NCI-H2107 (cell line): ENCODE results near the gene TRAFD1.

Experiments
- DNase-seq: peaks from one replicate; lab custom pipeline; 2025; lab: John Stamatoyannopoulos, UW

TRAFD1 gene

DNA sequence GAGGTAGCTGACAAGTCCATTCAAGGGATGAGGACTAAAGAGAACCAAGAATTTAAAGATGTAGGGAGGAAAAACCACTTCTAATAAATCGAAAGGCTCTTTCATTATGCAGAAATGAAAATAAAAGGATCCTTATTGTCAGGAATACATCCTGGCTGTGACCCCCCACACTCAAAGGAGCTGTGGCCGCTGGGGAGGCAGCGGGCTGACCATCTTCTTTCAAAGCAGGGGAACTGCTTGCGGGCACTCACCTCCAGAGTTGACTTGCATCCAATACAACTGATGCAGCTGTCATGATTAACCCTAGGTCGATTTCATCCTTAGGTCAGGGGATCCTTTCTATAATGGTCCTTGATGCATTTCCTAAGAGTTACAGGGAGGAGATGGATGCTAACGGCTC lies 35.3 kb downstream of the TRAFD1 start:
- DNase-seq = no peak

DNA sequence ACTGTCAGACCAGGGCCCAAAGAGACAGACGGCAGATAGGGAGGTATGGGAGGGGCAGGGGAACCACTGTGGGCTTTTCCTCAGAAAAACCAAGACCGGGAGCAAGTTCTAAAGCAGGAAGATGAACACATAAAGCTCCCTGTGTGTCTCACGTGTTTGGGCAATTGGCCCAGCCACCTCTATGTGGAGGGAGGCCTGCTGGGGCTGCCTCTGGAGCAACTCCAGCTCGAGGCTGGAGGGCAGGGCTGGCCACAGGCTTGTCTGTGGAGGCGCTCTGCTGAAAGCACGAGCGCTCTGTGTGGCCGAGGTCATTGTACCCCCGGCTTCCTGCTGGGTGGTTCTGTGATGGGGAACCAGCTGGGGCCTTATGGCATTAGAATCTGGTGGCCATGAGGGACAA lies 36.4 kb downstream of the TRAFD1 start:
- no peak for DNase-seq

GRCh38 chr12:112162241-112162790 lies 37.0 kb downstream of the TRAFD1 start:
- DNase-seq = no peak

- no peak for DNase-seq
Observed at GRCh38 chr12:112163056-112163455, 37.7 kb downstream of the TRAFD1 start.

DNA sequence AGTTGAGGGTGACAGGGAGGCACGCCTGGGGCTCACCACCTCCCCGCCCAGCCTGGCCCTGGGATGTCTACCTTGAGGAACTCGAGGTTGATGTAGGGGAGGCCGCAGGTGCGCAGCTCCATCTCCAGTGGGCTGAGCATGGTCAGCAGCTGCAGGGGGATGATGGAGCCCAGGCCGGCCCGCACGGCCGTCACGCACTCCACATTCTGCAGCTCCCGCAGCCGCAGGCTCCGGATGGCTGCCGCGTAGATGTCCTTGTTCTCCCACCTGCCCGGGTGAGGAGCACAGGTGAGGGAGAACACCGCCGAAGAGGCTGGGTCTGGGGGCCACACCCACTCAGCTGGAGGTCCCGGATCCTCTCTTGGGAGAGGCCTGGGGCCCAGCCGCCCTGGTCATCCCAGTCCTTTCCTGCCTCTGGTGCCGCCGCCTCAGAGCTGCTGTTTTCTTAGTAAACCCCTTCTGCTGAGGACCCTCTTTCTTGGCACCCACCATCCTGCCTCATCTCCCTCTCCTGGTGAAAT lies 38.2 kb downstream of the TRAFD1 start:
- no peak for DNase-seq

DNA sequence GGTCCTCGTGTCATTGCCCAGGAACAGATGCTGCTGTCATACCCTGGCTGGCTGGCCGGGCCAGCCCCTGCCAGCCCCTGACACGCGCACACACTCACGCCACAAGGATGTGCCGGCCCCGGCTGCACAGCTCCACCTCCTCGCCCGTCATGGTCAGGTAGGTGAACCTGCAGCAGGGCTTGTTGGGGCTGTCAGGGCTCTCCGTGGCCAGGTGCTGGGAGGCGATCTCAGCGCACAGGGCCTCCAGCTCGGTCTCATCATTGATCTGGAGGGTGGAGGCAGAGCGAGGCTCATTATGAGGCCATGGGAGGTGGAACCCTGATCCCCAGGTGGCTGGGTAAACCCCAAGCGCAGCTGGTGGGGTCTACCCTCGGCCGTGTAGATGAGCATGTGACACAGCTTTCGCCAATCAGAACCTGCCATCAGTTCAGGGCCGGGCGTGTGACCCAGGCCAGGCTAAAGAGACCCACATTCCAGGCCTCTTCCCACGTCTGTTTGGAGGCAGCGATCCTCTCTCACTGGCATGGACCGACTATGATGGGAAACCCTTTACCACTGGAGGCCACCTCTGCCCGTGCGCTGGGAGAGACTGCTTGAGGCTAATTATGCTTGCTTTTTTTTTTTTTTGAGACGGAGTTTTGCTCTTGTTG lies 38.8 kb downstream of the TRAFD1 start:
- no peak for DNase-seq

GRCh38 chr12:112165624-112166023 lies 40.3 kb downstream of the TRAFD1 start:
- DNase-seq = no peak

- DNase-seq = no peak
Observed at GRCh38 chr12:112166051-112167015, 41.0 kb downstream of the TRAFD1 start.

- no peak for DNase-seq
Observed at GRCh38 chr12:112167031-112167461, 41.7 kb downstream of the TRAFD1 start.

- peak; percentile 44 for DNase-seq
Observed at GRCh38 chr12:112167718-112168525, 42.6 kb downstream of the TRAFD1 start.

- no peak for DNase-seq
Observed at GRCh38 chr12:112168561-112168971, 43.2 kb downstream of the TRAFD1 start.

DNA sequence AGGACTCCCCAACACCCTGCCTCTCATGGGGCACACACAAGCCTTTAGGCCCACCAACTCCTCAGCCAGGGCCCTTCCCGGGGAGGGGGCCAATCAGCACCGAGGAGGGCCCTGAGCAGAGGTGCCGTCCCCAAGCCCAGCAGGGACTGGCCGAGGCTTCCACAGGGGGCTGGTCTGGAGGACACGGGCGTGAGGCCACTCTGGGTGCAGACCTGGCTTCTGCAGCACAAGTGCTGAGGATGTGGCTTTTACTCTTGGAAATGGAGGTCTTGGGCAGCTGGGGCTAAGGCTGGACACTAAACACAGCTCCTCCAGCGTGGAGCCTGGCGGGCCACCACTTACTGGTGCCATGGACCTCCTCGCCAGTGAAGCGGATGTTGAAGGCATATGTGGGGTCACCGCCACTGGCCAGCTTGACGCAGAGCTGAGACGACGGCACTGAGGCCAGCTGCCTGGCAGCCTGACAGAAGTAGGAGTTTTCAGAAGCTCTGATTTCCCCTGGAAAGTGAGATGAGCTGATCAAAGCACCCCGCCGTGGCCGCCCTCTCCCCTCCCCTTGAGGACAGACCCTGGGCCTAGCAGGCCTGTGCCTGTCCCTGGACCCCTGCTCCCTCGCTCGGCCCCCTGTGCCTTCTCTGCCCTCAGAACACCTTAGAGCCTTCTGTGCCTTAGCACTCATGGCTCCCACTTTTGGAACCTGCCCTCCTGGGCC lies 44.0 kb downstream of the TRAFD1 start:
- DNase-seq = no peak

DNA sequence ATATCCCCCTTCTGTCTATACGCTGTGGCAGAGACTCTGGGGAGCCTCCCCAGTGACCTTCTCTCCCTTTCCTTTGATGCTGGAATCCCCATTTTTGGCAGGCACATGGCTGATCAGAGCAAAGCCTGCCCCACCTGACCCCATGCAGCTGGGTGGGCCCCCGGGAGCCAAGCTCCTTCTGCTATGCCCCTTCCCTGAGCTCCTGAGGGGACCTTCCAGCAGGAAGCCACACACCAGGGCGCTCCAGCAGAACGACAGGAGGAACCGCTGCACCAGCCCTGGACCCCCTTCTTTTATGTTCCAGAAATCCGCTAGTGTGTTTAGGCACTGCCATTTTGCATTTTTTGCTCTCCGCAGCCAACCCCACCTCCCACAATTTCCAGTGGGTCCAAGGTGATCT lies 44.6 kb downstream of the TRAFD1 start:
- DNase-seq = no peak

DNA sequence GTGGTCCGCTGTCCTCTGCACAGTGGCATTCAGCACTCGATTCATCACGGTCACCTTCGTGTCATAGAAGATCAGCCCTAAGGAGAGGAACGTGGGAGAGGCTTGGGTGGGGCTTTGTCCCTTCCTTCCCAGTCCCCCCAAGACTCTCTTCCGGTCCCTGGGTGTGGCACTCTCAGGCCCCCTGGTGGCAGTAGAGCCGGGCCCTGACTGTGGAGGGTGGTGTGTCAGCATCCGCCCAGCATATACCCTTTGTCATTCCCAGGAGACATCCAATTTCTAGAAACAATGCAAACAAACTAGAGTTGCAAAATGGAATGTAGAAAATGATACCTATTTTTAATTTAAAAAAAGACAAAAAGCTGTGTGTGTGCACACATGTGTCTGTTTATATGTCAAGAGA lies 45.0 kb downstream of the TRAFD1 start:
- no peak for DNase-seq

- no peak for DNase-seq
Observed at GRCh38 chr12:112170971-112171596, 45.7 kb downstream of the TRAFD1 start.

- no peak for DNase-seq
Observed at GRCh38 chr12:112172556-112173324, 47.4 kb downstream of the TRAFD1 start.

DNA sequence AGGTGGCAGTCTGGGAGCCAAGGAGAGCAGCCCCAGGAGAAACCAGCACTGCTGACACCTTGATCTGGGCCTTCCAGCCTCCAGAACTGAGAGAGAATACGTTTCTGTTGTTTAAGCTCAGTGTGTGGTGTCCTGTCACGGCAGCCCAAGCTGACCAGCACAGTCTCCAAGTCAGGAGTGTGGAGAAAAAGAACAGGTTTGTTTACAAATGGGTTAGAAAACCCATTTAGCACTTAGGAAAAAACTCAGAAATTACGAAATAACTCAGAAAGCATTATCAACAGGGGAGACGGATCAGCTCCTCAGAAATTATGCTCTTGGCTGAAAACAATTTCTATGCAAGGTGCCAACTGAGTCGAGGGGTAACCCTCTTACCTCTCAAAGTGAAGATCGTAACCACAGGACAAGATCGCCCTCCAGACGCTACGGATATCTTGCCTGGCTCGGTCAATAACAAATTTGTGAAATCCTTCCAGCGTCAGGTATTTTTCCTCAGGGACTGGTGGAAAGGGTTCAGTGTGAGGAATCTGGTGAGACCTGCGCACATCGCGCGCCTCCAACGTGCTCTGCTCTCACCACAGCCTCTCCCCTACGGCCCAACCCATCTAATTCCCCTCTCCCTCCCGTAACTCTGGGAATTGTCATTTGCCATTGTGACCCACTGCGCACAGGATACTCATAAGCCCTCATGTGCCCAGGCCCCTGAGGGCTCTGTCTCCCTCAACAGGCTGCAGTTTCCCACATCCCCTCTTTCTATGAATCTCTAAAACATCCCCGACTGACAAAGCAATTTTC lies 50.2 kb downstream of the TRAFD1 start:
- DNase-seq = no peak

DNA sequence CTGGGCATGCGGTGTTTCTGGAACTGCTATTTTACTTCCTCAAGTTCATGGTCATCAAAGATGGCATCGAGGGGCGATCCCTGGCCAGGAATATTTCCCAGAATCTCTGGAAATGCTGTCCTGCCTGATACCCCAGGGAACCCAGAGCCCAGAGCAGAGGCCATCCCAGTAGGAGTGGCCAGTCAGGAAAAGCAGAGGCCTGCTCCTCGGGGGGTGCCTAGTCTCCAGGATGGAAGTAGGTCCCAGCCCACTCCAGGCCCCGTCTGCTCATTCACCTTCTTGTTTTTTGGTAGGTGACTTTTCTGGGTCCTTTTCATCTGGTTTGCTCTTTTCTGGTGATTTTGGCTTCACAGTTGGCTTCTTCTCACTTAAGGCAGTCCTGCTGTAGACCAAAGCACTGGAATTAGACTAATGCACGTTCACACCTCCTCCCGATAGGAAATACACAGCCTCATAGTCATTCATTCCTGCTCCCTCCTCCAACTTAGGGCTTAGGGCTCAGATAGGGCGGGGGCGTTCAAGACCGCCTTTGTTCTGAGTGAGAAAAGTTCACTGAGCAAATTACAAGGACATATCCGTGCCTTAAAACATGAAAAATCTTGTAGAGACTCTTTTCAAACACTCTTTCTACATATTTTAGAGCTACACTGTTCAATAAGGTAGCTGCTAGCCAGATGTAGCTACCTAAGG lies 51.1 kb downstream of the TRAFD1 start:
- no peak for DNase-seq

GRCh38 chr12:112178796-112179195 lies 53.4 kb downstream of the TRAFD1 start:
- no peak for DNase-seq
